Stimulated activated memory B cell treated with anti-CD40 and anti-IgM and Interleukin-4, amounts not matched to agents 10 μg/mL and 1 μg/mL and 100 μg/mL, for 72 hours (primary cell): ENCODE measurements around the gene MAN1C1.
"Not testable (repeated sequence)": the region's sequence is repeated elsewhere in the genome, so short reads cannot be mapped to it uniquely, and the experiment has no call there.

Experiments used
- ATAC-seq: fragments of 150-1000 bp; cut with Tn5 transposase; 2 replicates; pipeline ENCODE4 v1.10.0; 2021
- H3K27ac Mint-ChIP-seq: one replicate; pipeline ENCODE4 v1.8.0; 2022; ENCODE audit warnings: mild to moderate bottlenecking, mixed read lengths
- H3K27me3 Mint-ChIP-seq: one replicate; pipeline ENCODE4 v1.8.0; 2022; ENCODE audit warnings: mixed read lengths
- H3K36me3 Mint-ChIP-seq: one replicate; pipeline ENCODE4 v1.8.0; 2022; ENCODE audit warnings: mixed read lengths
- H3K4me1 Mint-ChIP-seq: one replicate; pipeline ENCODE4 v1.8.0; 2022; ENCODE audit warnings: mixed read lengths
- H3K4me3 Mint-ChIP-seq: one replicate; pipeline ENCODE4 v1.8.0; 2022; ENCODE audit warnings: mild to moderate bottlenecking, moderate library complexity, mixed read lengths
- H3K9me3 Mint-ChIP-seq: one replicate; pipeline ENCODE4 v1.8.0; 2022; ENCODE audit warnings: mixed read lengths

Gene MAN1C1

GRCh38 chr1:25649505-25650288, 33.1 kb downstream of the MAN1C1 start:
- H3K27me3 Mint-ChIP-seq = peaks cover 52% of the 10 kb centered on the region
- H3K4me1 Mint-ChIP-seq = no peaks in the 10 kb centered on the region
- H3K36me3 Mint-ChIP-seq = no peaks in the 10 kb centered on the region
- H3K27ac Mint-ChIP-seq = no peak overlapping the region
- no peaks in the 10 kb centered on the region for H3K9me3 Mint-ChIP-seq
- no peak for ATAC-seq
- no peak overlapping the region for H3K4me3 Mint-ChIP-seq

- Mint-ChIP-seq H3K36me3 (no peaks in the 10 kb centered on the region), H3K9me3 (no peaks in the 10 kb centered on the region), H3K27me3 (peaks cover 52% of the 10 kb centered on the region), H3K4me3 (no peak overlapping the region), H3K4me1 (no peaks in the 10 kb centered on the region), H3K27ac (no peak overlapping the region)
- ATAC-seq = no peak
Measured at GRCh38 chr1:25650289-25650576, 33.6 kb downstream of the MAN1C1 start.

- Mint-ChIP-seq H3K27ac (no peak overlapping the region), H3K27me3 (peaks cover 48% of the 10 kb centered on the region), H3K36me3 (no peaks in the 10 kb centered on the region), H3K4me1 (no peaks in the 10 kb centered on the region), H3K4me3 (no peak overlapping the region), H3K9me3 (no peaks in the 10 kb centered on the region)
- ATAC-seq = no peak
Measured at GRCh38 chr1:25651036-25651640, 34.5 kb downstream of the MAN1C1 start.

GRCh38 chr1:25651824-25652741, 35.5 kb downstream of the MAN1C1 start:
- Mint-ChIP-seq H3K4me1 (peaks cover 1% of the 10 kb centered on the region), H3K9me3 (no peaks in the 10 kb centered on the region), H3K27ac (no peak overlapping the region), H3K4me3 (no peak overlapping the region), H3K36me3 (no peaks in the 10 kb centered on the region), H3K27me3 (peaks cover 39% of the 10 kb centered on the region)
- ATAC-seq = no peak

GRCh38 chr1:25653558-25653957, 37.0 kb downstream of the MAN1C1 start:
- Mint-ChIP-seq H3K9me3 (no peaks in the 10 kb centered on the region), H3K4me1 (peaks cover 5% of the 10 kb centered on the region), H3K36me3 (no peaks in the 10 kb centered on the region), H3K27me3 (peaks cover 41% of the 10 kb centered on the region), H3K4me3 (no peak overlapping the region), H3K27ac (no peak overlapping the region)
- no peak for ATAC-seq

GRCh38 chr1:25654109-25654660, 37.6 kb downstream of the MAN1C1 start:
- no peak for ATAC-seq
- Mint-ChIP-seq H3K9me3 (no peaks in the 10 kb centered on the region), H3K27me3 (peaks cover 47% of the 10 kb centered on the region), H3K4me1 (peaks cover 11% of the 10 kb centered on the region), H3K36me3 (no peaks in the 10 kb centered on the region), H3K27ac (no peak overlapping the region), H3K4me3 (no peak overlapping the region)

GRCh38 chr1:25657121-25657882, 40.7 kb downstream of the MAN1C1 start:
- Mint-ChIP-seq H3K27me3 (peaks cover 61% of the 10 kb centered on the region), H3K4me3 (no peak overlapping the region), H3K4me1 (peaks cover 14% of the 10 kb centered on the region), H3K9me3 (no peaks in the 10 kb centered on the region), H3K27ac (no peak overlapping the region), H3K36me3 (no peaks in the 10 kb centered on the region)
- peak; percentile 61 for ATAC-seq

GRCh38 chr1:25657883-25658760, 41.5 kb downstream of the MAN1C1 start:
- no peak for ATAC-seq
- peaks cover 14% of the 10 kb centered on the region for H3K4me1 Mint-ChIP-seq
- H3K9me3 Mint-ChIP-seq = no peaks in the 10 kb centered on the region
- no peak overlapping the region for H3K4me3 Mint-ChIP-seq
- peaks cover 57% of the 10 kb centered on the region for H3K27me3 Mint-ChIP-seq
- no peak overlapping the region for H3K27ac Mint-ChIP-seq
- no peaks in the 10 kb centered on the region for H3K36me3 Mint-ChIP-seq

- peak; percentile 31 for ATAC-seq
- no peak overlapping the region for H3K27ac Mint-ChIP-seq
- H3K27me3 Mint-ChIP-seq = peaks cover 51% of the 10 kb centered on the region
- peaks cover 14% of the 10 kb centered on the region for H3K4me1 Mint-ChIP-seq
- H3K4me3 Mint-ChIP-seq = no peak overlapping the region
- no peaks in the 10 kb centered on the region for H3K36me3 Mint-ChIP-seq
- no peaks in the 10 kb centered on the region for H3K9me3 Mint-ChIP-seq
Measured at GRCh38 chr1:25658791-25659431, 42.3 kb downstream of the MAN1C1 start.

GRCh38 chr1:25661043-25661815, 44.6 kb downstream of the MAN1C1 start:
- Mint-ChIP-seq H3K36me3 (no peaks in the 10 kb centered on the region), H3K27ac (no peak overlapping the region), H3K9me3 (no peaks in the 10 kb centered on the region), H3K4me1 (peaks cover 14% of the 10 kb centered on the region), H3K27me3 (peaks cover 42% of the 10 kb centered on the region), H3K4me3 (no peak overlapping the region)
- no peak for ATAC-seq

- Mint-ChIP-seq H3K36me3 (no peaks in the 10 kb centered on the region), H3K9me3 (no peaks in the 10 kb centered on the region), H3K27ac (no peak overlapping the region), H3K27me3 (peaks cover 42% of the 10 kb centered on the region), H3K4me3 (no peak overlapping the region), H3K4me1 (peaks cover 13% of the 10 kb centered on the region)
- ATAC-seq = no peak
Measured at GRCh38 chr1:25662061-25662460, 45.5 kb downstream of the MAN1C1 start.

- not testable (repeated sequence) for H3K27ac Mint-ChIP-seq
Measured at GRCh38 chr1:25662959-25663358, 46.4 kb downstream of the MAN1C1 start.

More at GRCh38 chr1:25662959-25663358, 46.4 kb downstream of the MAN1C1 start:
- peaks cover 37% of the 10 kb centered on the region for H3K27me3 Mint-ChIP-seq
- not testable (repeated sequence) for H3K36me3 Mint-ChIP-seq, H3K4me3 Mint-ChIP-seq, ATAC-seq, H3K9me3 Mint-ChIP-seq, H3K4me1 Mint-ChIP-seq
